Embryonic facial prominence (tissue), 1 donor: ENCODE measurements around the gene ITGAV.

Experiments used
- DNase-seq: peaks from one replicate; pipeline ENCODE4 v3.0.0-alpha.2; 2016; ENCODE audit errors: extremely low spot score

The ITGAV gene

DNA sequence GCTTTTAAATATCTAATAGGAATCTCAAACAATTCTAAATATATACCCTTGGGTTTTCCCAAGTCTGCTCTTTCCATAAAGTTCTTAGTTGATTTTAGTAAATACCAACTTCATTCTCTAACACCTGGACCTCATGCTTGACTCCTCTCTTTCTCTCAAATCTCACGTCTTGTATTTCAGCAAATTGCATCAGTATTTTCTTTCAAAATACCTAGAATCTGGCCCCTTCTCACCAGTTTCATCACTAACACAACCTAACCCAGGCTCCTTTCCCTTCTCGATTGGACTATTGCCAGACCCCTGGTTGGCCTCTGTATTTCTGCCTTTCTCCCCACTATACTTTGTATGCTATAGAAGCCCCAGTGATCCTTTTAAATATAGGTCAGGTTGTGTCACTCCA lies 81.0 kb downstream of the ITGAV start:
- DNase-seq, result no peak

DNA sequence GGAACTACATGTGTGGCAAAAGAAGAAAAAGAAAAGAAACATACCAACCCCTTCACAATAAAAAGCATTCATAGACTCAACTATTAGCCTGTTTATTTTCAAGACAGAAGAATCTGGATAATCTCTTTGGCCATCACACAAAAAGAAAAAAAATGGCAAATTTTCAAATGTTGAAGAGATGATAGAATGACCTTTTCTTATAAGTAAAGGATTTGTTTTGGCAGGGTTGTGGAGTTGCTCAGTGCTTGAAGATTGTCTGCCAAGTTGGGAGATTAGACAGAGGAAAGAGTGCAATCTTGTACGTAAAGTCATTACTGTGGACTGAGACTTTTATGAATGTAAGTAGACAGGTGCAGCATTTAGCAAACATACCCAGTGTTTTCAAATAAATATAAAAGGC lies 85.5 kb downstream of the ITGAV start:
- no peak for DNase-seq

DNA sequence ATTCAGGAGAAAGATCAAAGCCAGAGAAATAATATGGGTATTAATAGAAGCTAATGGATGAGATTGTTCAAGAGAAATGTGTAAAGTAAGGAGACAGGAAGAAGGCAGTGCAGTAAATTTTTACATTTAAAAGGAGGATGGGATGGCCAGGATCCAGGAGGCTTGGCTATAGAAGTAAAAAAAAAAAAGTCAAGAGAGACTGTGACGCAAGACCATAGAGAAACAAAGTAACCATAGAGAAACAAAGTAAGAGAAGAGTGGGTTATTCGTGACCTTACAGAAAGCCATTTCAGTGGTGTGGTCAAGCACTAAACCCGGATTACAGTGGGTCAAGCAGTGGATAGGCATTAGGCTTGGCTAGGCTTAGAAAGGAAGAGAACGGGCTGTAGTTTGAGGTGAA lies 93.5 kb downstream of the ITGAV start:
- no peak for DNase-seq

DNA sequence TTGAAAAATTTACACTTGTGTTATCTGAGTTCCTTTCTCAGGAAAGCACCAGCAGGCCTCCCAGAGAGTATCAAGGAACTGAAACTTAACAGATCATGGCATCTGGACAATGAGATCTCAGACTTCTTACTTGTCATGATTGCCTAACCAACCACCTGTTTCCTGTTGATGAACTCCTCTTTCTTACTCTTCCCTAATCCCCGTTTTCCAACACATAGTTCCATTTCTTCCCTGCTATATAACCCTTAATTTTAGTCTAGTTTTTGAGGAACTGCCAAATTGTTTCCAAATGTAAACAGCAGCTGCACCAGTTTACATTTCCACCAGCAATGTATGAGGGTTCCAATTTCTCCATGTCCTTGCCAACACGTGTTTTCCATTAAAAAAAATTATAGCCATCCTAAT lies 98.0 kb downstream of the ITGAV start:
- no peak for DNase-seq

DNA sequence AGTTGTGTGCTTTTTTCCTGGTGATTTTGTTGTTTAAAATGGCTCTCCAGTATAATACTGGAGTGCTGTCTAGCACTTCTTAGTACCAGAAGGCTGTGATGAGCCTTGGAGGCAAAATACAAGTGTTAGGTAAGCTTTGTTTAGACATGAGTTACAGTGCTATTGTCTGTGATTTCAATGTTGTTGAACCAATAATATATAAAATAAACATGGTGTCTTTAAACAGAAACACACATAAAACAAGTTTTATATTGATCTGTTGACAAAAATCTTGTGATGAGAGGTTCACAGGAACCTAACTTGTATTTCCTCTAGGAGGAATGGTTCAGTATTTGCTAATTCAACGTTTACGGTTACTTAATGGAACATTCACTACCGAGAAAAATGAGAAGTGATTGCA lies 99.0 kb downstream of the ITGAV start:
- no peak for DNase-seq

DNA sequence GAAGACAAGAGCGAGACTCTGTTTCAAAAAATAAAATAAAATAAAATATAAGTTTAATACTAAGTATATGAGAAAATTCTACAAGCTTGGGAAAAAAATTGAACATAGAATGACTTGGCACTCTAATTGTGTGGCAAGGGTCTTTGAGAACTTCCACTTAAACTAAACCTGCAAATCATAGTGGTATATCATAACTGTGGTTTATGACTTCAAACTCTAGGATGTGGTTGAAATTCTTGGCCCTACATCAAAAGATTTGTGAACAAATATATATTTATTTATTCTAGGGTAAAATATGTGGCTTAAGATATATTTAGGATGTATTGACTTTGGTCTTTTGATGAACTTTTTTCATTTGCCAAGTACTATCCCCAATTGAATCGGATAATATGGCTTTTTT lies 100.9 kb downstream of the ITGAV start:
- no peak for DNase-seq

DNA sequence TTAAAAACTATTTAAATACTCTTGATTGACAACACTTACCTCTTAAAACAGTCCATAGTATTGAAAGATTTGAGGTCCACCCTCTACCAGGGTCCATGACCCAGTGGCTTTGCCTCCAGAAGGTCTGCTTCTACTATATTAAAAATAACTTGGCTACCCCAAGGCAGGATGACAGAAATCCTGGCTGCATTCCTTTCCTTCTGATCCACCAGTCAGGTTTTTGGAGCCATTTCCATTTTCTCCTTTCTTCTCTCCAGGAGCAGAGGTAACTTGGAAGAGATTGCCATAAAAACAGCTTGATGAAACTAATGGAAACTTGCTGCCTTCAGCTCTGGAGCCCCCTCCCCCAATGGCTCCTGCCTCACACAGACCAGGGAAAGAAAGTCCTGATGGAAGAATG lies 101.4 kb downstream of the ITGAV start:
- no peak for DNase-seq

DNA sequence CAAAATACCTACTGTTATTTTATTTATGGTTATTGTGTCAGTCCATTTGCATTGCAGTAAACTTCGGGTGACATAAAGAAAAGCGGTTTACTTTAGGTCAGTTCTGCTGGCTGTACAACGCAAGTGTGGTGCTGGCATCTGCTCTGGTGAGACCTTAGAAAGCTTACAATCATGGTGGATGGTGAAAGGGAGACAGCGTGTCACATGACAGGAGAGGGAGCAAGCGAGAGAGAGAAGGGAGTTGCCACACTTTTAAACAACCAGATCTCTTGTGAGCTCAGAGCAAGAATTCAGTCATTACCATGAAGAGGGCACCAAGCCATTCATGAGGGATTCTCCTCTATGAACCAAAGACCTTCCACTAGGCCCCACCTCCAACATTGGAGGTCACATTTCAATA lies 102.0 kb downstream of the ITGAV start:
- no peak for DNase-seq

DNA sequence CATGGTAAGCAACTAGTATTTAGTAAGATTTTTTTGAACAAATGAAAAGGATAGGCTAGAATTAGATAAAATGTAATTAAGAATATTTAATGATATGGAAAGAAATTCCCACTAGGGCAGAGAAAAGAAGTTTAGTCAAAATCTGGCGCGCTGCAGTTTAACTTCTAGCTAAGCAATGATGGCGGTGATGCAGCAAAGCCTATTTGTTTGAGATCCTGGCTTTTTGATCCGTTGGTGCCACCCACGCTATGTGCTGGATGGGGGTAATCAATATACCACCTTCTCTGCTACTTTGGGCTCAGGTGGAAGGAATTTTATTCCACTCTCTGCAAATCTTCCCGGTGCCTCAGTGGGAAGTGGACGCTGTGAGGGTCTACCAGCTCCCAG lies 103.6 kb downstream of the ITGAV start:
- DNase-seq, result no peak

DNA sequence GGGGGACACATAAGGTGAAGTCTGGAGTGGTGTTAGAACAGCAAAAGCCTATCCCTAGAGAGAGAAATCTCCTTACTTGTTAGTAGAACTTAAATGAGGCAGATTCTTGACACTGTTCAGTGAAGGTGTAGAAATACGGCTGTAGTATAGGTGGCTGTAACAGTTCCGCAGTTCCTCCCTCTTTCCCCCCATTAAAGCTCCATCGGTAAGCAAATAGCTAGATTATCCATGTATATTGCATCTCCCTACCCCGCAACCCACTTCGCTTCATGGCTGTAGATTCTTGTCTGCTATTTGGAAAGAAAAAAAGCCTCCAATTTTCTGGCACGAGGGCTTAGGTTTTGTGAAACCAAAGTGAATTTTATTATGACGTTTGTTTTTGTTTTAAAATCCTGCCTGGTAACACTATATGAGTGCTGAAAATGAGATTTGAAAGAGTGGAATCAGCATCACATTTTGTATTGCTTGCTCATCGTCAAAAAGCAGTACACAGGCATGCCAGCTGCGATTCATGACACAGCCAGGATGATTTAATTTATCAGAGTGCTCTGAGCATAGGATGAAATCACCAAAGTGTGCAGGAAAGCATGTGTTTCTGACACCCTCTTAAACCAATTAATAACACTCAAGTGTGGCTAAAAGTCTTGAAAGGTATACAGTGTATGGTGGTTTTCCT lies 105.4 kb downstream of the ITGAV start:
- DNase-seq, result no peak

DNA sequence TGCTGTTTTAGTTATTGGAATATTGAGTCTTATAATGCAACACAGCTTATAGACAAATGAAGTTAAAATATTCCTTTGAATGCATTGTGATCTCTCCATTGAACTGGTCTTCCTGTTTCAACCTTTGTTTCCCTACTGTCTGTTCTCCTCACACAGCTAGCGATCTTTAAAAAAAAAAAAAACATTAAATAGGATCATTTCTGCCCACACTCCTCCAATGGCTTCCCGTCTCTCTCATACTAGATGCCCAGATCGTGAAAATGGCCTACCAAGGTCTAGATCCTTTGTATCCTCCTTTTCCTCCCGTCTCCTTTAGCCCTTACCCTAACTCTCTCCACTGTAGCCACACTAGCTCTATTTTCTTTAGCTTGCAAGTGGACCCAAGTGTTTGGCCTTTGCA lies 106.4 kb downstream of the ITGAV start:
- DNase-seq, result no peak

DNA sequence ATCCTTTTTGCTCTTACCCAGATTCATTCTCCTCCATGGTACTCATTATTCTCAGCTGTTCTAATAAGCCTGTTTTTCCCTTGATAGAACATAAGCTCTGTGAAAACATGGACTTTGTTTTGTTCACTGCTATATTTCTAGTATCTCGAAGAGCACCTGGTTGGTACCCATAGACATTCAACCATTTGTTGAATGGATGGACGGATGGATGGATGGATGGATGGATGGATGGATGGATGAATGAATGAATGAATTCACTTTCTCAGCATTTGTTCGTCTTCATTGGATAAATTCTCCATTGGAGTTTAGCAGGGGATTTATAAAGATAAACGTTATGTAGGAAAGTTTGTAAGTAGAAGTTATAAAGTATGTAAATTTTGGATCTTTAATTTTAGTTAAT lies 106.9 kb downstream of the ITGAV start:
- DNase-seq, result no peak

DNA sequence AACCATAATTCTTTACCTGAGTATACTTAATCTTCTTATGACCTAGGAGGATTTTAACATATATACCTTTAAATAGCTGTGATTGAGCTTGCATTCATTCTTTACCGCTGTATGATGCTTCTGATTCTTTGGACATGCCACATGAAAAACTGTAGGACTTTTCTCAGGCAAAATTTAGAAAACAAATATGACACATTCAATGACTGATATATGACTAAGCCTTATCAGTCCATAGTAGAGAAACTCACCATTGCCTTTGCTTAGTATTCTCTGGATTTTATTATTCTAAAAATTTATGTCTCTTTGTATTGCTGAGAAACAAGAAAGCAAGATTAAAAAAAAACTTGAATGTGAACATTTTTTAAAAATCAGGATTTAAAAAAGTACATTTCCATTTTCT lies 107.7 kb downstream of the ITGAV start:
- DNase-seq, result no peak

DNA sequence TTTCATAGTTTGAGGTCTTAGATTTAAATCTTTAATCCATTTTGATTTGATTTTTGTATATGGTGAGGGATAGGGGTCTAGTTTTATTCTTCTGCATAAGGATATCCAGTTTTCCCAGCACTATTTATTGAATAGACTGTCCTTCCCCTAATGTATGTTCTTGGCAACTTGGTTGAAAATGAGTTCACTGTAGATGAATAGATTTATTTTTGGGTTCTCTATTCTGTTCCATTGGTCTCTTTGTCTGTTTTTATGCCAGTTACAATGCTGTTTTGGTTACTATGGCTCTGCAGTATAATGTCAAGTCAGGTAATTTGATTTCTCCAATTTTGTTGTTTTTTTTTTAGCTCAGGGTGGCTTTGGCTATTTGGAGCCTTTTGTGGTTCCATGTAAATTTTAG lies 109.9 kb downstream of the ITGAV start:
- no peak for DNase-seq

DNA sequence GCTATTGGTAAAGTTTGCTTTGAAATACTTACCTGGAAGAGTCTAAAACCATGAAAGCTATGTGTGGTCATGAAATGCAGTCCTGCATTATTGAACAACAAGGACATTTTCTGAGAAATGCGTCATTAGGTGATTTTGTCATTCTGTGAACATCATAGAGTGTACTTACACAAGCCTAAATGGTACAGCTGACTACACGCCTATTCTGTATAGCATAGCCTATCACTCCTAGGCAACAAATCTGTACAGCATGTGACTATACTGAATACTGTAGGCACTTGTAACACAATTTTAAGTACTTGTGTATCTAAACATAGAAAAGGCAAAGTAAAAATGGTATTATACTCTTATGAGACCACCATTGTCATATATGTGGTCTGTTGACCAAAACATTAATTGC lies 112.2 kb downstream of the ITGAV start:
- no peak for DNase-seq

DNA sequence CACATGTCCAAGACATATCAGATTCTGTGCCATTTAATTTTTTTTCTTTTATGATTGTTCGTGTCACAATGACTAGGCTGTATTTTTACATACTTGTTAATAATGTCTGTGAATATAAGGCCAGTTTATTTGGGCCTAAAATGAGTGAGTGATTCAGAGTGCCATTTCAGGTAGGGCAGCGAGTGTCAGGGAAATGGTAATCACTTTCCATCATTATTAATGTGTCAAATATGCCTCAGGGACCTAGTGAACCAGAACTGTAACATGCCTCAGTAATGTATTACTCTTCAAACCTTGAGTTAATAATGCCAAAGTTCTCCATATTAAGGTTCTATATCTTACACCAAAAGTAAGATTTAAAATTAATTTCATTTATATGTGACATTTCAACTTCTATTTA lies 112.6 kb downstream of the ITGAV start:
- no peak for DNase-seq

DNA sequence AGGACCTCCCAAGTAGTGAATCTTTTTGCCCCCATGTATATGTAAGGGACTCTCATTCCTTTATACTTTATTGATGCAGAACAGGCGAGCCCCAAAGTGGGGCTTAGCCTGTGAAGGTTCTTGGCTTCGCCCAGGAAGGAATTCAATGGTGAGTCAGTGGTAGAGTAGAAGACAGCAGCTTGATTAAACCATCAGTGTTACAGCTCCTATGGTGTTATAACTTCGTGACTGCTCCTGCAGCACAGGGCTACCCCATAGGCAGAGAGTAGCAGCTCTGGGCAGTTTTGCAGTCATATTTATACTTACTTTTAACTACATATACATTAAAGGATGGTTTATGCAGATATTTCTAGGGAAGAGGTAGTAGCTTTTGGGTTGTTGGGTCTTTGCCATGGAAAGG lies 115.0 kb downstream of the ITGAV start:
- no peak for DNase-seq

DNA sequence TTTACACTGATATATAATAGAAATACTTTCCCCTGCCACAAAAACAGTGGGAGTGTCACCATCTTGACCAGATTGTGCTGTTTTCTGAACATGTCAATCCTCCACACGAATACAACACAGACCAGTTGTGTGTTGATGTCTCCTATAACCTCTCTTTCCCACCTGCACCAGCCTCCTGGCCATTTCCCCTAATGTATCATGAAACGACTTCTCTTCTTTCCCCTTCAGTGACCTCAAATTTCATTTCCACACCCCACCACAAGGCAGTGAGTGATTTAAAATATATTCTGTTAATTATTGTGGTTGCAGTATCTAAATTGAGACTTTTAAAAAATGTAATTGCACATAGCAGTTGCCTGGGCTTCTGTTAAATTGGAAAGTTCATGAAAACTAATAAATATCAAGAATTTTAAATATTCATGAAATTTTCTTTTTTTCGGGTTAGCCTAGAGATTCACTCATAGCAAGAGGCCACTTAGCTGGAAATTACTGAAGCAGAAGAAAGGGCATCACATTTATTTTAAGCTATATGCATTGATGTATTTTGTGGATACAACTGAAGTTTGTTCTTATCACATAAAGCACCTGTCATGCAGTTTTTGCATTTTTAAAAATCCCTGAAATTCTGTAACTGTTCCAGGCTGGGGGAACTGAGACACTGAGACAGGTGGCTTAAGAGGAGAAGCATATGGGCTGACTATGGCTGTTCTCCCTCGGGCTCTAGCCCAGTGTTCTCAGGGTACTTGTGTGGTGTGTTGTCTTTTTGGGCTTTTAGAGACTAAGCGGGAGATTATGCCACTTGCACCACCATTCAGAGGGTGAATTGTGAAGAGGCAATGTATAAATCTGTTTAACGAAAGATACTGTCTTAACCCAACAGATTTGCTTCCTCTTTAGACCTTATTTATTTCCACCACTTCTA lies 119.9 kb downstream of the ITGAV start:
- DNase-seq, result no peak

DNA sequence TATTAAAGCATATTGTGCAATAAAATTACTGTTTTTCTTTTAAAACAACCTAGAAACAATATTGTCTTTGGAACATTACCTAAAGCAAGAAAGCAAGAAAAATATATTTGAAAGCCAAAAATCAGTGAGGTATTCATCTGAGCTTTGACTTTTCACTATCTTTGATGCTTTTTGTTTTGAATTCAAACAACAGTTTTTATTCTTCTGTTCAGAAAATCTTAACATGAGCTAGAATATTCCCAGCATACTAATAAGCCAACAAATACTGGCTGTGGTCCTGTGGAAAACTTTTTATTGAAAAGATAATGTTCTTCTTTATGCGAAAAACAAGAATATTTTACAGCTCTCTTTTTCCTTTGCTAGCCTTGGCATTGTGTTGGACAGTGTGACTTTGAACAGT lies 123.8 kb downstream of the ITGAV start:
- DNase-seq, result no peak

DNA sequence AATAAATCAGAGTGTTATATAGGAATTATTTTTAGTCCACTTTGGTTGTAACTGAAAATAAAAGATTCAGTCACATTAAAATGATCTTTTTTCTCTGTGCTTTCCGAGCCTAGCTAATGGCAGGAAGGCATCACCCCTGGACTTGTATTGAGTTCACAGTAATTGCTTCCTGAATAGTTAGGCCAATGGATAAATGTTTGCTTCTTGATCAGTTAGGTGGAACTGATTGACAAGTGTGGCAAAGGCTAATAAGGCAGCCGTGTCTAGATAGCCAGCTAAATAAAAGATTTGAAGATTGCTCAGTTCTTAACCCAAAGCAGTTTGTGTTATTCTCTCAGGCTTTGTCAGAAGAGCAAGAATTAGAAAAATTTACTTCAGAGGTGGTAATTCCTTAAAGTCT lies 124.8 kb downstream of the ITGAV start:
- DNase-seq, result no peak

DNA sequence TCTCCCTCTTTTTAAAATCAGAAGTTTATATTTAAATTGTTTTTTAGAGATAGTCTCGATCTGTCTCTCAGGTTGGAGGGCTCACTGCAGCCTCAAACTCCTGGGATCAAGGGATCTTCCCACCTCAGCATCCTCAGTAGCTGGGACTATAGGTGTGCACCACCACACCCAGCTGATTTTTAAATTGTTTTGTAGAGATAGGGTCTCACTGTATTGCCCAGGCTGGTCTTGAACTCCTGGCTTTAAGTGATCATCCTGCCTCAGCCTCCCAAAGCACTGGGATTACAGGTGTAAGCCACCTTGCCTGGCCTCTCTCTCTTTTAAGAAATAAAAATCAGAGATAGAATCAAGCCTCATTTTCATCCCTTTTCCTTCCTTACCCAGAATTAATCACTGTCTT lies 126.1 kb downstream of the ITGAV start:
- no peak for DNase-seq

DNA sequence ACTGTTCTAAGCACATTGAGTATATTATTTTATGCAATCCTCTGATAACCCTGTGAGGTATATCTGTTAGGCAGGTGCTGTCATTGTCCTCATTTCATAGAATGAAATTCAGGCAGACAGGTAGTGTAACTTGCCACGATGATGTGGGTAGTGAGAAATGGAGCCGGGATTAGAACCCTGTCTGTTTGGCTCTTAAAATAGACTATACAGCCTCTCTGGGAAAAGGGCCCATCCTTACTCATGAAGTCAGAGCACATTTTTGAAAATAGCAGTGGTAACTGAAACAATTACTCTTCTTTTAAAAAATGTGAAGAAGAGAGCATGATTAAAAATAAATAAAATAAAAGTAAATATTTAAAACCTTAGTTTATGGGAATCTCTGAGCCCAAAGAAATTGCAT lies 127.0 kb downstream of the ITGAV start:
- no peak for DNase-seq

DNA sequence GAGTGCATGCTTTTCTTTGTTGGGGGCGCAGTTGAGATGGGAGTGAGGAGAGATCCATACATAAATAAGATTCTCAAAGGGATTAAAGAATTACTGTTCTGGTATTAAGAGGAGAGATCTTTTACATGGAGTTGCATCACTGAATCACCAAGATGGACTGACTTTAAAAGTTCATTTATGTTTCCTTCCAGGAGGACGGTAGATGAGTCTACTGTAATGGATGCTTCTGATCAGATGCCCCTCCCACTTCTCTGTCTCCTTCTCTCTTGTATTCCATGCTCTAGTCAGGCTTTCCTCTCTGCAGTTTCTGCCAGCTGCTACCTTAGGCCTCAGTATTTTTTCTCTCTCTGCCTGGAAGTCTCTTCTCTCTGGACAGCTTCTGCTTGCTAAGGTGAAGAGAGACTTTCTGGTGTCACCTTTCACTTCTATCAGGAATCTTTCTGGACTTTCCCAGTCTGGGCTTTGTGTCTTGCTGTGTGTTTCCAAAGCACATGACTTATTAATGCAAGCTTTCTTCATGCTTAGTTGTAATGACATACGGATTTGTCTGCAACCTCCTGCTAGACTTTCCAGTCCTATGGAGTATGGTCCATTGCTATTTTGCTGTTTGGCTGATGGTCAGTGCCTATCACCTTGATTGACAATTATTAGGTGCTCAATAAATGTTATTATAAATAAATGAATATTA lies 127.6 kb downstream of the ITGAV start:
- DNase-seq, result no peak
